Activated T-cell treated with anti-CD3 and anti-CD28 coated beads for 24 hours (primary cell): ENCODE measurements around the gene FNDC3B.

Experiments
- DNase-seq: peaks from one replicate; pipeline ENCODE4 v3.0.0-alpha.2; 2020; ENCODE audit warnings: low read depth

FNDC3B gene

DNA sequence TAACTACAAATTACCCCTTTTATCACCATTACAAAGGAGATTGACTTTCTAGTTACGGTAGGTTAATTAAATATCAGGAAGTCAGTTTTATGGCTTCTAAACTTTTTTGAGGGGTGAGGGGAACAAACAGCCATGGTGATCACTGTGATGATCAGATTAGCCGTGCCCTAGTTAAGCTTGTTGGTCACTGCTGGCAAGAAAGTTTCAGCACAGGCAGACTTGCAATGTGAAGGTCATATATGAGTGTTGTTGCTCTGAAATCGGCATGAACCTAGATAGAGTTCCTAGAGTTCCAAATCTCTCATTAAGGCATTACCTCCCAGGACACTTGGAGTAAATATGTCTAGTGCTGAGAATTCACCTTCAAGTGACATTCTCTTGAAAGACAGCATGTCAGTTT, 252.3 kb downstream of the FNDC3B start:
- DNase-seq: no peak

DNA sequence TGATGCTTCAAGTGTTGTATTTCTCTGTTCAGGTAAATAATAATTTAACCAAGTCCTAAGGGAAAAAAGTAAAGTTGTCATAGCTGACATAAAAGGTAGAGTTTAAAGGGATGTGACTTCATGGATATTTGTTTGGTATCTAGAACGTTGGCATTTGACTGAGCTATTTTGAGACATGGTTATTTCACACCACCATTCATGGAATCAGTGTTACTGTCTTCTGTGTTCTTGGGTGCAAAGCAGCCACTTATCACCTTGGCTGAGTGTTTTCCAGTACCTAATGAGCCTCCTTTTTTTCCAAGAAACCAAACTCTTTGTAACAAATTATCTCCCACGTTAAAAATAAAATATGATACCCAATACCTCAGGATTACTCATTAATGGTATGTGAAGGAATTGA, 253.0 kb downstream of the FNDC3B start:
- DNase-seq: no peak

DNA sequence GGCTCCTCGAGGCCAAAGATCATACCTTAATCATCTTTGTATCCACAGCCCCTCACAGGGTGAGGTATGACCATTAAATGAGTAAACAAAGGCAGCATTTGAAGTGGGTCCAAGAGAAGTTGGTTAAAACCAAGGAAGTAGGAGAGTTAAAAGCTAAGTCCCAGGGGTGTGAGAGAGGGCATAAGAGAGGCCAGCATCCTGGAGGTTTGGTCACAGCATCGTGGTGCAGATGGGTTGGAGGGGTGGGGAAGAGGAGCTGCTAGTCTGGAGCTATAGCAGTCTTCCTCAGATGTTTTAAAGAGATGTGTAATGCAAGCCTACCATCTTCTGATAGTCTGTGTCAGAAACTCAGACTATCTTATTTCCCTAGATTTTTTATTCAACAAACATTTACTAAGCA, 253.7 kb downstream of the FNDC3B start:
- no peak for DNase-seq

GRCh38 chr3:172294223-172294806, 254.9 kb downstream of the FNDC3B start:
- DNase-seq: no peak

DNA sequence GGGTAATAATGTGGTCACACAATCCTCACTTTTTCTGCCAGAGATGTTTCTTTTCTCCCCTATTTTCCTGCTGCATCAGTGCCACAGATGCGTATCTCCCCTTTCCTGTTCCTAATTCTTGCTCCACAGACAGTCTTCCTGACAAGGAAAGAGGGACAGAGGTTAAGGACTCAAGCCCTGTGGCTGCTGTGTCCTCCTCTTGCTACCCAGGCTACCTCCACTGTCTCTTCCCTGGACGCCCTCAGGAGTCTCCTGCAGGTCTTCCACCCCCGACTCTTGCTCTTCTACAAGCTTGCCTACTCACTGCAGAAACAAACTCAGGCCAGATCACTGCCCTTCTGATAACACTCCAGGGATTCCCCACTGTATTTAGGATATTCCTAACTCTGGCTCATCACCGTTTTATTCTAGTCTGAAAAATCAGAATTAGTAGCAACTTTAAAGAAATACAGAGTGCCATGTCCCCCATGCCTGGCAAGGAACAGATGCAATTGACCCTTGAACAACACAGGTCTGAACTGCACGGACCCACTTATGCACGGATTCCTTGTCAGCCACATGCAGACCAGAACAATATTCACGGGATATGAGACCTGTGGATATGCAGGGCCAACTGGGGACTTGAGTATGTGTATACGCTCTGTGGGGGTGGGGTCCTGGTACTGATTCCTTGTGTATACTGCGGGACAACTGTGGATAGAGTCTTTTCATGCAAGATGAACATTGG, 257.0 kb downstream of the FNDC3B start:
- no peak for DNase-seq

- DNase-seq: no peak
Measured at GRCh38 chr3:172296975-172297332, 257.6 kb downstream of the FNDC3B start.

- no peak for DNase-seq
Measured at GRCh38 chr3:172298247-172298646, 258.9 kb downstream of the FNDC3B start.

DNA sequence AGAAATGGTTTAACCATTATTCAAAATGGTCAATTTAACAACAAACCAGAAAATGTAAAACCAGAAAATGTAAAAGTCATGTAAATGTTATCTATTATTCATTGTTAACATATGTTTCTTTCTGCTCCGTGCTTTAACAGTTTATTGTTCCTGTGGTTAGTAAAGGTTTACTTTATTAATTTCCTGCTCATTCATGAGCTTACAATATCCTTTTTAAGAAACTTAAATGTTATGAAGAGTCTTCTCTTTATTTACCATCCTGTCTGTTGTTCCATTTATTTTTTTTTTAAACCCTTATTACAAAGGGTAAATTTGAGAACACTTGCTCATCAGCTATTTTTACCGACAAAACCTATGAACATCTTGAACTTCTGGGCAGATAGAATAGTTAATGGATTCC, 260.8 kb downstream of the FNDC3B start:
- DNase-seq: no peak

DNA sequence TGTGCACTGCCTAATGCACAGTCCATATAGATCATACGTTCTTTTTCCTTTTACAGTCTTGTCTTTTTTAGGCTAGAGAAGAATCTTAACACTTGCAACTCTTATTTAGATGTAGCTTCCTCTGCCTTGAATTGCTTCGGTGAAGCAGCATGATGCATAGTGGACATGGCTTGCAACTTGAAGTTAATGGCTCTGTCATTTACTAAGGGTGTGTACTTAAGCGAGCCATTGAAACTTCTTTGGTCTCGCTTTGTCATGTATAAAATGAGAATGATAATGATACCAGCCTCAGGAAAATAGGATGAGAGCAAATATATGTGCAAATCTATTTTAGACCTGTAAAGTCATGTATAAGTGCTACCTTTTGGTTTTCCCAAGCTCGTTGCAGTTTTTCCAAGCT, 261.5 kb downstream of the FNDC3B start:
- DNase-seq: no peak

DNA sequence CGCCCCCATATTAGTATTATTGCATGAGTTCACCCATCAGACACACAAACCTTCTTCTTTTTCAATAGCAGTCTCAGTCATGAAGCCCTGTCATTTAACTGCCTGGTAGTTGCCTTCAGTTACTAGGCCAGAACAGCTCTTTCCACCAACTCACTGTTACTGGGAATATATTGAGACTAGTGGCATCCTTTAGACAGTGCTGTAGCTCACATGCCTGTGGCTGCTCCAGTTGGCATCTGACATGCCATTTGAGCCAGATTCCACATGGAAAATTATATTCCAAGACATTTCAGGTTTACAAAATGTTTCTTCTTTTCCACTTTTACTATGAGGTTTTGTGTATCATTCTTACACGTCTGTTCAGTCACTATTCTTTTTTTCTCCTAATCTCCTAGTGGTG, 262.8 kb downstream of the FNDC3B start:
- no peak for DNase-seq

- no peak for DNase-seq
Measured at GRCh38 chr3:172303181-172303580, 263.8 kb downstream of the FNDC3B start.

GRCh38 chr3:172303941-172304558, 264.7 kb downstream of the FNDC3B start:
- DNase-seq: no peak

DNA sequence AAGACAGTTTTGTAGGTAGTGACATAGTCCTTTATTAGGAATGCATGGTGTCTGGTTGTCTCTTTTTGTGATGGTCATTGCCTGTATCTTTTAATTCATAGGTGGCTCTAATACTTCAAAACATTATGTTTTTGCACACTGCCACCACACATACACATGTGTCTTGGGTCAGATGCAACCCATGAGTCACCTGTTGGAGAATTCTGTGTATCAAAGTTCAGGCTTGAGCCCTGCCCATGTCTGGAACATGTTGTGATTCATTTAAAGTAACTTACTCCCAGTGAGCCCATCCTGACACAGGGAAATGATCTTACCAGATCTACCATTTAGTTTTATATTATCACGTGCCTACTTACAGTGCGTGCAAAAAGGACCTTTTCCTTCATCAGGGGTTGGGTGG, 266.2 kb downstream of the FNDC3B start:
- DNase-seq: no peak

DNA sequence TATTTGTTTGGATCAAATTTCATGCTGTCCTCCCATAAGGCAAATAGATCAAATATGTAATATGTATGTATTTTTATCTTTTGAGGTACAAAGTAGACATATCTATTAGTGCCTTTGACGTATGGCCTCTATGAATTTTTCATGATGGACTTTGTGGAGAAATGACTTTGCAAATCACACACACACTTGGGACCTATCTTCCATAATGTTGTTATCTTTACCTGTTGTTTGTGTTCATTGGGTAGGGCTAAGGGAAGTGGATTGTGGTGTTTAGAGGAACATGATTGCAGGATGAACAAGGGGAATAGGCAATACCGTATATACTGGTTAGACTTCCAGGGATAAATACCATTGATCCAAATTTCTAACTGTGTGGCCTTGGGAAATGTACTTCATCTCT, 266.6 kb downstream of the FNDC3B start:
- no peak for DNase-seq

- DNase-seq: no peak
Measured at GRCh38 chr3:172307141-172307560, 267.8 kb downstream of the FNDC3B start.

GRCh38 chr3:172309059-172309458, 269.7 kb downstream of the FNDC3B start:
- DNase-seq: no peak

DNA sequence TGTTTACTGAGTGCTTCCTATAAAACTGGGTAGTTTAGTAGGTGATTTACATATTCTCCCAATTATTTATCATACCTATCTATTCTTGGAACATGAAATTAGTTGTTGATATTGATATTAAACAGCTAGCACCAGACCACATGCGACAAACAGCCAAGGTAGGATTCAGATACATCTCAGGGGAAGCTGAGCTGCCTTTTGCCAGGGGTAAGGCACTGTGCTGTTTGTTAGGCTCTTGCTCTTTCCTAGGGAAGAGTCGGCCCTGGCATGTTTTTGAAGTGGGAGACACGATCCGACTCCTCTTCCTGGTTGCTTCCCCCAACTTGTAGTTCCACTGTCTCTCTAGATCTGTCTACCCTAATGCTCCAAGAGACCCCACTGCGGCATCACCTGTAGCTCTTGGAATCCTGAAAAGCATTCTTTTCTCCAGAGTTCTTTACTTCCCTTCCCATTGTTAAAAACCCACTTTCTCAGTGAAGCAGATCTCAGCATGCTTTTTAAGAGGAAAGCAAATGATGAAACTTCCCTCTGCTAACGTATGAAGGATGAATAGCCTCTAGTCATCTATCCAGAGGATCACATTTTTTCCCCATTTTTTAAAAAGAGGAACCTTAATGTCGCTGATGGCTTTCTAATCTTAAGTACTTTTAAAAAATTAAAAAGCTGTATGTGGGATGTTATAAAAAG, 270.5 kb downstream of the FNDC3B start:
- DNase-seq: no peak

- DNase-seq: no peak
Measured at GRCh38 chr3:172310428-172310760, 271.0 kb downstream of the FNDC3B start.

DNA sequence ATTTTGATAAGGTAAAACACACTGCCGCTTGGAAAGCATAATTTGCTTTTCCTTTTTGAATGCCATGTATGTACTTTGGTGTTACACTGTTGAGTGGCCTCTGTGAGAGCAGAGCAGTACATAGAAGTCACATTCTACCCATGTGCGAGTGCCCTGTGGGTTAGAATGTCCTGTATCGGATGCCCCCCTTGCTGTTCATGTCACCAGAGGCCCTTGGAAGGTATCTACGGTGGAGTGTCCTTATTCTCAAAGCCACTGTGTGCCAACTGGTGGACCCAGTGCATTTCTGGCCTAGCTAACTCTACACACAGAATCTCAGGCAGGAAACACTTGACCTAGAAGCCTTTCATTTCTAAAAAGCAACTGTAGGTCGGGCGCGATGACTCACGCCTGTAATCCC, 271.8 kb downstream of the FNDC3B start:
- no peak for DNase-seq

- no peak for DNase-seq
Measured at GRCh38 chr3:172312001-172312400, 272.6 kb downstream of the FNDC3B start.

GRCh38 chr3:172312711-172313110, 273.3 kb downstream of the FNDC3B start:
- DNase-seq: no peak

DNA sequence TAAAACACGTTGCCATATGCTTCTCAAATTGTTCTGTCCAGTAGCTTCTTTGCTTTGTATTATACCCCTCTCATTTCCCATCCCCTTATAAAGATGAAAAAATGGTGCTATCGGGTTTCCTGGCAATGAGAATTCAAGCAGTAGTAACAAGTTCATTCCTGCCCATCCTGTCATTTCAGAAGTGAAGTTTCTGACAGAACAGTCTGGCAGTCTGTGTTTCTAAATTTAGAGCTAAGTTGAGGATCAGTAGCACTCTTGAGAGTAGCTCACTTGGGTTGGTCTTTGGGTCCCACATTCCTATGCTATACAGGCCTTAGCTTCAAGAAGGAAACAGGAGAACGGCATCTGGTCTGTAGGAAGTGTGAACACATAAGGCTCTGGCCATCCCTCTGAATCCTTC, 274.3 kb downstream of the FNDC3B start:
- DNase-seq: no peak

- no peak for DNase-seq
Measured at GRCh38 chr3:172314591-172315160, 275.3 kb downstream of the FNDC3B start.
